ENCODE results near the gene KIAA1549. TPM values are rescaled to one million over a fixed set of nuclear protein-coding genes. Genes with fewer than 3 reads are reported as not detected.

Gene KIAA1549
- total and polyA plus RNA-seq, 9 of the 15 experiments (the other 6 are each of a cell fraction or from before 2014, with no cell fraction given), result 0.01 to 0.29 (median 0.07) TPM

- TF ChIP-seq, protein P1, sequence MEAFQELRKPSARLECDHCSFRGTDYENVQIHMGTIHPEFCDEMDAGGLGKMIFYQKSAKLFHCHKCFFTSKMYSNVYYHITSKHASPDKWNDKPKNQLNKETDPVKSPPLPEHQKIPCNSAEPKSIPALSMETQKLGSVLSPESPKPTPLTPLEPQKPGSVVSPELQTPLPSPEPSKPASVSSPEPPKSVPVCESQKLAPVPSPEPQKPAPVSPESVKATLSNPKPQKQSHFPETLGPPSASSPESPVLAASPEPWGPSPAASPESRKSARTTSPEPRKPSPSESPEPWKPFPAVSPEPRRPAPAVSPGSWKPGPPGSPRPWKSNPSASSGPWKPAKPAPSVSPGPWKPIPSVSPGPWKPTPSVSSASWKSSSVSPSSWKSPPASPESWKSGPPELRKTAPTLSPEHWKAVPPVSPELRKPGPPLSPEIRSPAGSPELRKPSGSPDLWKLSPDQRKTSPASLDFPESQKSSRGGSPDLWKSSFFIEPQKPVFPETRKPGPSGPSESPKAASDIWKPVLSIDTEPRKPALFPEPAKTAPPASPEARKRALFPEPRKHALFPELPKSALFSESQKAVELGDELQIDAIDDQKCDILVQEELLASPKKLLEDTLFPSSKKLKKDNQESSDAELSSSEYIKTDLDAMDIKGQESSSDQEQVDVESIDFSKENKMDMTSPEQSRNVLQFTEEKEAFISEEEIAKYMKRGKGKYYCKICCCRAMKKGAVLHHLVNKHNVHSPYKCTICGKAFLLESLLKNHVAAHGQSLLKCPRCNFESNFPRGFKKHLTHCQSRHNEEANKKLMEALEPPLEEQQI (IDR thresholded peaks at IDR 0.05), result no peak
- no peak for TF ChIP-seq NCOA2 (IDR thresholded peaks at IDR 0.05; ENCODE audit: partially characterized antibody in 2 of 2)
These were observed 164.5 kb downstream of the KIAA1549 start (continued) for GRCh38 chr7:138816650-138817049.

DNA sequence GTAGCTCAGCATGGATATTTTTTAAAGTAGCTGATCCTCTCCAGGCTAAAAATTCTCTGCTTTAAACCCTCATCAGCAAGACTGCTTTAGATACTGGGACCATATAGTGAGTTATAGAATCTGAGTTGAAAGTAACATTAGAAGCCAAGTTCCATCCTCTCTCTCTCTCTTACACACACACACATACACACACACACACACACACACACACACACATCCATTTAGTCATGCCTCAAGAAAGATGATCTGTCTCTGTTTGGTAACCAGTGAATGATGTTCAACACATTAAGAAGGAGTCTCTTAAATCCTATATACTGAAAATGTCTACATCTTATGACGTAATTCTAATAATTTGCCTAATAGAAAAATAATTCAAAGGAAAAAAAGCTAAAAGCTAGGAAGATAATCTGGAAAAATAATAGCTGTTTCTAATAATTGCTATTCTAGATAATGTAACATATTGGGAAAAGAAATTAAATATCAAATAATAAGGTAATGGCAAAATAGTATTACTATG lies 166.3 kb downstream of the KIAA1549 start:
- Histone ChIP-seq H2AFZ (ENCODE audit: low read depth, low read length) (no peak overlapping the region), H3K9ac (ENCODE audit: insufficient read depth in 1 of 2, low read depth in 2 of 2, low read length in 2 of 2) (no peak overlapping the region), H3K9me1 (ENCODE audit: control insufficient read depth, insufficient read depth, low read length) (no peaks in the 10 kb centered on the region), H3K36me3 (ENCODE audit: control insufficient read depth, insufficient read depth, low read length) (no peaks in the 10 kb centered on the region), H3K9me3 (replicated peaks; ENCODE audit: control insufficient read depth, insufficient read depth, low read depth, low read length) (no peaks in the 10 kb centered on the region), H4K20me1 (replicated peaks; ENCODE audit: control insufficient read depth, insufficient read depth, low read length) (no peaks in the 10 kb centered on the region), H3K4me3 (no peak overlapping the region), H3K4me2 (ENCODE audit: insufficient read depth, low read length) (no peak overlapping the region), H3K79me2 (ENCODE audit: control insufficient read depth, insufficient read depth, low read length) (no peaks in the 10 kb centered on the region), H3K27me3 (ENCODE audit: control insufficient read depth in 2 of 2, insufficient read depth in 2 of 2, low read length in 2 of 2) (peaks cover 0 to 6% of the 10 kb centered on the region in 2 experiments), H3K4me1 (replicated peaks in 1 of 2; ENCODE audit: control insufficient read depth in 2 of 2, insufficient read depth in 2 of 2, low read length in 2 of 2) (no peaks in the 10 kb centered on the region), H3K27ac (ENCODE audit: extremely low read depth, low read depth, low read length) (no peak overlapping the region)
- TF ChIP-seq NEUROD1 (IDR thresholded peaks at IDR 0.05; ENCODE audit: borderline replicate concordance, low read depth, low read length, partially characterized antibody), result no peak
- no peak for TF ChIP-seq HSF4 (CRISPR knock-in tag; IDR thresholded peaks at IDR 0.05; ENCODE audit: borderline replicate concordance)
- TF ChIP-seq UBTF (IDR thresholded peaks at IDR 0.05; ENCODE audit: borderline replicate concordance in 1 of 2, low read depth in 2 of 2, low read length in 2 of 2), result no peak
- WGBS (ENCODE audit: insufficient coverage, low coverage, missing lambda C conversion rate), result 0% methylated on average over 1 of the region's 1 CpG
- FAIRE-seq, result no peak
- in situ Hi-C loops (cut with MboI), result no loop called here
- BruUV-seq (replicated peaks), result no TSS peak
- POLR2A ChIA-PET, result interaction anchor here (0.6 kb wide), 1 partner anchor 203 kb away, joined by 4 read pairs; no protein-coding TSS in a partner anchor
- intact Hi-C loops (cut with micrococcal nuclease), result no loop called here
- CTCF ChIA-PET (ENCODE audit: low intra/inter-chr PET ratio), result no interaction called here
- no peak for DNase-seq (ENCODE audit: extremely low read depth in 1 of 4, low spot score in 3 of 4)
- no peak for ATAC-seq
